Measurements from ENCODE around the gene CBY2. TPM values are rescaled to one million over a fixed set of nuclear protein-coding genes. Genes with fewer than 3 reads are reported as not detected.
"Not testable (repeated sequence)": the region's sequence is repeated elsewhere in the genome, so short reads cannot be mapped to it uniquely, and the experiment has no call there.

Gene CBY2
- polyA plus RNA-seq, 3 donors, result 0.74 to 1.1 (median 0.75) TPM

DNA sequence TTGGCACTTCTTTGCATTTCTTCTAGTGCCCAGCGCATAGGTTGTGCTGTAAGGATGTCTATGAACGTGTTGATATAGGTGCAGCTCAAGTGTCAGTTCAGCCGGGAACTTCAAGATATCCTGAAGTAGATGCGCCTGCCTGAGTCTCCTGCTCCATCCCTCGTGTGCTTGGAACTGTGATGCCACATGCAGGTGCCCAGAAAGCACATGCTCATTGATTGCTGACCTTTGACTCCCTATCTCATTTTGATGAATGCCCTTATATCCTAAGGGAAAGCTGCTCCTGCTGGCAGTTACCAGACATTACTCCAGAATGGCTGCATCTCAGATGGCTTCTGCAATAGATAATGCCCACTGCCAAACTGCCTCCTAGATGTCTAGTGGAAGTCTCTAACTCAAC lies 40.9 kb downstream of the CBY2 start:
- no peak for DNase-seq

DNA sequence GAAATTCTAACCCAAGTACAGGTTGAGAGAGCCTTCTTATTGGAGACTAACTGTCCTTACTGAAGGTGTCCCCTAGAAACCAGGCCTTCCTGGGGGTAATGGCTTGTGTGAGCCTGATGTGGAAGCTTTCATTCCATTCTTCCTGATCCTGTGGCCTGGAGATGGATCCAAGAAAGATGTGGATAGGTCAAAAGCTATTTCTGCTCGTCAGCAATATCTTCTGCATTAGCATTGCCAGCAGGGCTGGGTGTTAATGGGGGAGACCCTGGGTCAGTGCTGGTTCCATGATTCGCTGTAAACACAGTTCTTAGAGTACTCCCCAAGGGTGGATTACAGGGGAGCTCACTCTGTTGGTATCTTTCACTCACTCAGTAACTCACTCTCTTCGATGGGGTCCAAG lies 42.9 kb downstream of the CBY2 start:
- no peak for DNase-seq

DNA sequence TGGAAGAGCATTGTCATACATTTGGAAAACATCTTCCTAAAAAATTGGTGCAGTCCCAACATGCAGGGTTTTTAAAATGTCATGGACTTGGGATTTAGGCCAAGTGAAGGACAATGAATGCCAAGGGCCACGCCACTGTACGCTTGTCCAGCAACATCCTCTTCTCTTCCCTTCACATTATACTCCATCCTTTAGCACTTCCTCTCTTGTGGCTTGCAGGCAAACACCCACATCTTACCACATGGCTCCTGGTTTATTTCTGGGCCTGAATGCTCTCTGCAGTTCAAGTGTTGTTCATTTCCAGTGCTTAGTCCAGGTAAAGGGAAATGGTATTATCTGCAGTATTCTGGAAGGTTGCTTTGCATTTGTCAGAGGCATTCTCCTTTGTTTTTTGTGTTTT lies 45.0 kb downstream of the CBY2 start:
- no peak for DNase-seq

DNA sequence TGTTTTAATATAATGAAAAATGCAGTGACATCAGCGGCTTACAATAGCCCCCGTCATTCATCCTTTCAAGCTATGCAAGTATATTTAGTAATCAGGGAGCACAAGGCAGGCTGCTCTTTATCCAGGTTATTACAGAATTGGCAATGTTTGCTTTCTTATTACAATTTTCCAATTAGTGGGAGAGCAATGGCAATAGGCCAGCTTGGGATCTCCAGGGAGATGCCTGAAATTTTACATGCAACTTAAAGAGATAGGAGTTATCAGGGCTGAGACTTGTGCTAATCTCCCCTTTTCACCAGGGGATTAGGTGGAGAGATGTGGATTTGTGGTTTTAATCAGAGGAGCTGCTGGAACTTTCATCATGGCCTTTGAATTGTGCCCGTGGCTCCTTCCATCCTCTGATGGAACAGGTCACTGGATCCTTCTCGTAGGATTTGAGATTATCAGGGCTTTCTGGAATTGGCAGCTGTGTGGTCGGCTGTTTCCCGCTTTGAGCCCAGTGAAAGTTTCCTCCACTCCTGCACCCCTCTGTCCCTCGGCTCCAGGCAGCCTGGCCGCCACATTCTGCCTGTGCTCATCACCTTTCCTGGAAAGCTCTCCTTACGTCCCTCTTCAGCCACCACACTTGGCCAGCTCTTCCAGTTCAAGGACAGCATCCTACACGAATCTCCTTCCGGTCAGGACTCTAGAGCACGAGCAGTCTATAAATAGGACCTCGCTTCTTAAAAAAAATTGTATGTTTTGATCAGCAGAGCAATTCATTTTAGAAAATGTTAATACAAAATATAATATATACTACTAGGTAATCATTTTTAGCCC lies 47.0 kb downstream of the CBY2 start:
- DNase-seq, result no peak

DNA sequence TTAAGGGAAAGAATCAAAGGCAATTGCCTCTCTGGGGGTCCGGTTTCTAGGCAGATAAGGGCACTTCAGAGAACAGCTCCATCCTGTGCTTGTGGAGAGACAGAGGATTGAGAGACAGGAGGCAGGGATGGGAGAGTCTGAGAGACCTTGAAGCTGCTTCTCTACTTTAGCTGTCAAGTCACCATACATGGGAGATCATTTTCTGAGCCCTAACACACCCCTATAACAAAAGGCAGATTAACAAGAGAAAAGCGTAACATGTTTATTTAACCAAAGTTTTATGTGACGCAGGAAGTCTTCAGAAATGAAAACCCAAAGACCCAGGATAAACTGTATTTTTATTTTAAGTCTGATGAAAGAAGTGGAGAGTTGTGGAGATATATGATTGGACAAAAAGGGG lies 48.4 kb downstream of the CBY2 start:
- DNase-seq, result no peak

DNA sequence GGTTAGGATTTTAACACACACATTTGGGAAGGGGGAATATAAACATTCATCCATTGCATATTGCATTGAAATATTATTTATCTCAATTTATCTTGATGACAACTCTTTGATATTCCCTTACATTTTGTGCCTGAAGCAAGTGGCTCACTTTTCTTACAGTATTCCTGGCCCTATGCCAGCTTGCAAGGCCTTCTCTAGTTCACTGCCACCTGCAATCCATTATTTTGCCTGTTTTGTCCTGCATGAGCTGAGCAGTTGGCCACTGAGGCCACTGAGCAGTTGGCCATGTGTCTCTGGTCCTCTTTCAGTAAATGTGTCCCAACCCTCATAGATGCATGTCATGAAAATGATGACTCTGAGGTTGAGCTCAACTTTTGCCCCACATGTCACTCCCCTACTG lies 49.8 kb downstream of the CBY2 start:
- DNase-seq, result no peak

DNA sequence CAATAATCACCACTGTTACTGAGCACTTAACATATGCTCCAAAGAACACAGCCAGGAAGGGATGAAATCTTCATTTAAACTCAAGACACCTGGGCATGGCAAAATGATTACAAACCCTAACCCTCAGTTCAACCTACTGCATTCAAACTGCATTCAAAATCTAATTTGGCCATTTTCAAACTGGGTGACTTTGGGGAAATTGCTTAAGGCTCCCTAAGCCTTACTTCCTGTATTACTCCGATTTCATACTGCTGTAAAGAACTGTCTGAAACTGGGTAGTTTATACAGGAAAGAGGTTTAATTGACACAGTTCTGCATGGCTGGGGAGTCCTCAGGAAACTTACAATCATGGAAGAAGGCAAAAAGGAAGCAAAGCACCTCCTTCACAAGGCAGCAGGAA lies 50.4 kb downstream of the CBY2 start:
- DNase-seq, result no peak

DNA sequence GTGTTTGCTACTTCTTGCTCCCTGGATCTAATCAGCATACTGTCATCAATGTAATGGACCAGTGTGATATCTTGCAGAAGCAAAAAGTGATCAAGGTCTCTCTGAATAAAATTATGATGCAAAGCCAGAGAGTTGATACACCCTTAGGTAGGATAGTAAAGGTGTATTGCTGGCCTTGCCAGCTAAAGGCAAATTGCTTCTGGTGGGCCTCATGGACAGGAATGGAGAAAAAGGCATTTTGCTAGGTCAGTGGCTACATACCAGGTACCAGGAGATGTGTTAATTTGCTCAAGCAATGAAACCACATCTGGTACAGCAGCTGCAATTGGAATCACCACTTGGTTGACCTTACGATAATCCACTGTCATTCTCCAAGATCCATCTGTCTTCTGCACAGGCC lies 54.4 kb downstream of the CBY2 start:
- DNase-seq, result not testable (repeated sequence)

DNA sequence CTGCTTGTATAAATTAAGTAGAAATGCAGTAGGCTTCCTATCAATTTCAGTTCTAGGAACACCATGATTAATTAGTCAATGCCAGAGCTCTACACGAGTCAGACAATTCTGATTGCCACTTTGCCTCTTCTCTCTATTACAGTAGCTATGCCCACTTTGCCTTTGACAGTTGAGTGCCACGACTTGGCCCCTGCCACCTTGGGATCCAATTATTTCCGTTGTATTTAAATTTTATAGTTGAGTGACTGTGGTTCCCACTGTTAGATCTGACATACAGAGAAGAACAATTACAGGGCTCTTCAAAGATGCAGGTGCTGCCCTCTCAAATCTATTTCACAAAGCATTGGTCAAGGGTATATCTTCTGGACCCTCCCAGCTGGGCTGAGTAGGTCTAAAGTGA lies 55.5 kb downstream of the CBY2 start:
- DNase-seq, result not testable (repeated sequence)

DNA sequence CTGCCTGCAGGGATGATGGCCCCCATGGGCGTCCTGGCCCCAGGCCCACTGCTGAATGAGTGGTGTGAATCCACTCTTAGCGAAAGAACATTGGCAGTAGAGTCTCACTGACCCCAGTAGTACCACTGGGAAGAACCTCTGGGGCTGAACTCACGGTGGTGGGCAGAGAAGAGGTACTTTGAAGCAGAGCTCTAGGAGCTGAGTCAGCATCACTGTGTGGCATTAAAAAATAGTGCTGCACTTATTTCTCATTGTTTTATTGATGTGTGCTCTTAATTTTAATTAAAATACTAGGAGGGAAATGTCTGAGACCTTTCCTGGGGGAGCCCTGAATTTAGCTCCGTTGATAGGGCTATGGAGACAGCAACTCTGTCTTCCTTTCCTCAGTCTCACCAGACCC lies 61.3 kb downstream of the CBY2 start:
- no peak for DNase-seq

Other genes starting within 250 kb of the CBY2 start
- gene COG3, start 237.4 kb upstream of the CBY2 start, polyA plus RNA-seq (ENCODE audit: insufficient read length in 3 of 3), result 10 to 100 TPM; 26.8 to 34.7 (median 30.7) TPM
- 1 to 10 TPM in 2 of 3 donors, under 1 TPM in 1; 0.80 to 3.0 (median 3.0) TPM for gene ERICH6B, start 86.6 kb upstream of the CBY2 start, polyA plus RNA-seq (ENCODE audit: insufficient read length in 3 of 3)
- under 1 TPM; 0.78 to 0.89 (median 0.81) TPM for gene SIAH3, start 149.4 kb downstream of the CBY2 start, polyA plus RNA-seq (ENCODE audit: insufficient read length in 3 of 3)